HCT116 (cell line): Measurements from ENCODE around the gene ATF7IP.
"Not testable (repeated sequence)": the region's sequence is repeated elsewhere in the genome, so short reads cannot be mapped to it uniquely, and the experiment has no call there.

Source experiments
- CTCF ChIP-seq, 3 experiments: fragments of 200-600 bp in 1 of 3; sonication (generic) in 1 of 3; IDR thresholded peaks in 2 of 3; conservative IDR thresholded peaks in 1 of 3; 2 replicates each; pipeline ENCODE4 v1.5.1; 2012 to 2017; ENCODE audit warnings: low read depth in 2 of 3, low read length in 2 of 3, antibody characterized with exemption in 1 of 3, borderline replicate concordance in 1 of 3, control low read depth in 1 of 3, mild to moderate bottlenecking in 1 of 3, mixed read lengths in 1 of 3, mixed run types in 1 of 3, moderate library complexity in 1 of 3; ENCODE audit not compliant: insufficient read depth in 1 of 3
- EZH2 ChIP-seq: fragments of 200-600 bp; sonication (generic); IDR thresholded peaks from 2 replicates; pipeline ENCODE4 v1.6.1; 2017; ENCODE audit warnings: antibody characterized with exemption, mixed run types
- JUND ChIP-seq: IDR thresholded peaks from 2 replicates; pipeline ENCODE4 v1.6.1; 2012
- POLR2A ChIP-seq: IDR thresholded peaks from 2 replicates; pipeline ENCODE4 v1.7.0; 2011; ENCODE audit warnings: borderline replicate concordance; ENCODE audit not compliant: insufficient read depth, insufficient read length; ENCODE audit errors: extremely low read depth
- POLR2AphosphoS5 ChIP-seq: IDR thresholded peaks from 2 replicates; pipeline ENCODE4 v1.6.1; 2011; ENCODE audit warnings: mild to moderate bottlenecking, low read depth, low read length, moderate library complexity
- REST ChIP-seq: IDR thresholded peaks from 2 replicates; pipeline ENCODE4 v1.6.1; 2012; ENCODE audit warnings: low read depth
- SRF ChIP-seq: IDR thresholded peaks from 2 replicates; pipeline ENCODE4 v1.6.1; 2012; ENCODE audit warnings: low read depth
- TCF7L2 ChIP-seq: IDR thresholded peaks from 2 replicates; pipeline ENCODE4 v1.7.0; 2011; ENCODE audit warnings: borderline replicate concordance, inconsistent platforms; ENCODE audit not compliant: insufficient read depth, insufficient read length; ENCODE audit errors: extremely low read depth
- ZNF274 ChIP-seq: fragments of 200-500 bp; sonication (Bioruptor generic); IDR thresholded peaks from 2 replicates; pipeline ENCODE4 v1.6.1; 2014; ENCODE audit warnings: mild to moderate bottlenecking, low read depth, low read length, inconsistent platforms
- TF ChIP-seq, protein P1 (sequence below): IDR thresholded peaks from 2 replicates; pipeline ENCODE4 v1.6.1; 2012

DNA sequence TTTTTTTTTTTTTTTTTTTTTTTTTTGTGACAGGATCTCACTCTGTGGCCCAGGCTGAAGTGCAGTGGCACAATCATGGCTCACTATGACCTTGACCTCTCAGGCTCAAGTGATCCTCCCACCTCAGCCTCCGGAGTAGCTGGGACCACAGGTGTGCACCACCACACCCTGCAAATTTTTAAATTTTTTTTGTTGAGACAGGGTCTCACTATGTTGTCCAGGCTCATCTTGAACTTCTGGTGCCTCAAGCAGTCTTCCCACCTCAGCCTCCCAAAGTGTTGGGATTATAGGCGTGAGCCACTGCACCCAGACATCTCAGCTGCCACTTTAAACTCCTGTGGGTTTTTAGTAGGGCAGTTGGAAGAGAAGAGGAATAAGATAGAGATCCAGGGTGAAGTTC, 39.9 kb downstream of the ATF7IP start:
- TF ChIP-seq CTCF (IDR thresholded peaks at IDR 0.05 in 2 of 3, conservative IDR thresholded peaks at IDR 0.05 in 1 of 3; ENCODE audit: borderline replicate concordance in 1 of 3, insufficient read depth in 1 of 3, low read depth in 2 of 3, low read length in 2 of 3); EZH2; REST; POLR2A; TCF7L2; SRF; JUND; POLR2AphosphoS5; ZNF274: not testable (repeated sequence)
- TF ChIP-seq, protein P1, sequence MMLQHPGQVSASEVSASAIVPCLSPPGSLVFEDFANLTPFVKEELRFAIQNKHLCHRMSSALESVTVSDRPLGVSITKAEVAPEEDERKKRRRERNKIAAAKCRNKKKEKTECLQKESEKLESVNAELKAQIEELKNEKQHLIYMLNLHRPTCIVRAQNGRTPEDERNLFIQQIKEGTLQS: not testable (repeated sequence)
